ENCODE data around the gene PRKG1. TPM values are rescaled to one million over a fixed set of nuclear protein-coding genes. Genes with fewer than 3 reads are reported as not detected.

PRKG1 gene
- total and polyA plus RNA-seq, 2 of the 8 experiments (the other 6 are each of a cell fraction or from before 2014, with no cell fraction given) = 4.2 to 15.2 TPM

DNA sequence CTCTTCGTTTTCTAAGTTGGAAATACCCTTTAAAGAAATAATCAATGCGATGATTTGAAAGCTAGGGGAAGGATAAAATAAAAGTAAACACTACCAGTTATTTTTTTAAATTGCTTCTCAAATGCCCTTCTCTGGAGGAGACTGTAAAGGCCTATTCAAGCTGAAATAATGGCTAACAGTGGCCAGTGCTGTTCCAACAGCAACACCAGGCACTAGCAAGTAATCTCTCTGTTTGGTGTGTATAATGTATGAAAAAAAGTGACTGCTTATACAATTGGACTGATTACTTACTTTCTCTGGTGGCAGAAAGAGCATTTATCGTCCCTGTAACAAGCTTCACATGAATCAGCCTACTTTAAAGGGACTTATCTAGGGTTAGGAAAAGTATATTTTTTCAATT, 522.4 kb downstream of the PRKG1 start:
- ChIA-PET CTCF (ENCODE audit: partially characterized antibody) (interaction anchor here (0.7 kb wide), 1 partner anchor 8 kb away, joined by 5 read pairs; no protein-coding TSS in a partner anchor), POLR2A (ENCODE audit: partially characterized antibody) (no interaction called here)
- no peak overlapping the region for H3K4me3 ChIP-seq (ENCODE audit: extremely low read depth in 1 of 4, insufficient read depth in 2 of 4, low read depth in 3 of 4, low read length in 4 of 4)
- no peak overlapping the region for H2AK5ac ChIP-seq (ENCODE audit: low read depth, low read length)
- H2BK5ac ChIP-seq (ENCODE audit: low read depth, low read length) = no peak overlapping the region
- H3K18ac ChIP-seq (ENCODE audit: extremely low read depth, low read length) = no peak overlapping the region
- H4K20me1 ChIP-seq (replicated peaks in 1 of 2; ENCODE audit: control insufficient read depth in 1 of 2, insufficient read depth in 2 of 2, low read length in 2 of 2) = no peaks in the 10 kb centered on the region
- H3K9ac ChIP-seq (replicated peaks in 1 of 4; ENCODE audit: extremely low read depth in 1 of 4, low read depth in 3 of 4, low read length in 3 of 4) = no peak overlapping the region
- FAIRE-seq (no peak), DNase-seq (ENCODE audit: low read depth in 1 of 2, low spot score in 2 of 2) (no peak)
- no peak overlapping the region for H4K8ac ChIP-seq (ENCODE audit: extremely low read depth, insufficient read depth, low read length)
- H3K23ac ChIP-seq (ENCODE audit: insufficient read length) = no peak overlapping the region
- H3K9me3 ChIP-seq (ENCODE audit: insufficient read depth in 2 of 2, low read depth in 1 of 2, low read length in 1 of 2) = no peaks in the 10 kb centered on the region
- no peaks in the 10 kb centered on the region for H3K36me3 ChIP-seq (ENCODE audit: control insufficient read depth in 2 of 4, insufficient read depth in 4 of 4, low read length in 3 of 4)
- H2BK15ac ChIP-seq (ENCODE audit: low read length) = no peak overlapping the region
- no peaks in the 10 kb centered on the region for H3K79me2 ChIP-seq (ENCODE audit: control insufficient read depth in 1 of 2, insufficient read depth in 2 of 2, low read length in 2 of 2)
- no peaks in the 10 kb centered on the region for H3K23me2 ChIP-seq (ENCODE audit: low read depth, low read length)
- H3K79me1 ChIP-seq (ENCODE audit: low read depth, low read length) = no peaks in the 10 kb centered on the region
- no peak overlapping the region for H3K4me2 ChIP-seq (ENCODE audit: insufficient read depth in 1 of 2, low read depth in 2 of 2, low read length in 2 of 2)
- no peak overlapping the region for H4K91ac ChIP-seq (replicated peaks; ENCODE audit: insufficient read length, low read length)
- no peaks in the 10 kb centered on the region for H3K4me1 ChIP-seq (replicated peaks in 1 of 4; ENCODE audit: control insufficient read depth in 3 of 4, insufficient read depth in 4 of 4, low read length in 3 of 4)
- no peak overlapping the region for H2BK12ac ChIP-seq (ENCODE audit: low read depth, low read length)
- H3K4ac ChIP-seq (replicated peaks; ENCODE audit: insufficient read length, low read depth, low read length) = no peak overlapping the region
- H2AFZ ChIP-seq (ENCODE audit: low read length) = no peak overlapping the region
- H3K14ac ChIP-seq (ENCODE audit: insufficient read length) = no peak overlapping the region
- WGBS, 2 experiments (ENCODE audit: extremely low coverage in 1 of 2, insufficient coverage in 1 of 2, insufficient read length in 1 of 2, insufficient replicate concordance in 2 of 2, low coverage in 1 of 2, low lambda C conversion rate in 2 of 2, missing lambda C conversion rate in 1 of 2) = 88% methylated on average over 3 of the region's 3 CpGs; no CpG with 5 or more reads in 1 of the 2 experiments
- no peak overlapping the region for H2BK20ac ChIP-seq (ENCODE audit: low read length)
- H4K5ac ChIP-seq (ENCODE audit: insufficient read length, low read depth, low read length) = no peak overlapping the region
- no peaks in the 10 kb centered on the region for H3K27me3 ChIP-seq (replicated peaks in 1 of 4; ENCODE audit: control insufficient read depth in 3 of 4, extremely low read depth in 1 of 4, insufficient read depth in 3 of 4, low read length in 3 of 4)
- H2BK120ac ChIP-seq (replicated peaks; ENCODE audit: low read depth, low read length) = no peak overlapping the region
- H3K27ac ChIP-seq (ENCODE audit: low read depth, low read length) = no peak overlapping the region
- H3K56ac ChIP-seq (replicated peaks; ENCODE audit: insufficient read length, low read depth, low read length) = no peak overlapping the region
- no peak for TF ChIP-seq HDAC6 (IDR thresholded peaks at IDR 0.05; ENCODE audit: low read depth, low read length)
- no peak for TF ChIP-seq RFX5 (IDR thresholded peaks at IDR 0.05; ENCODE audit: borderline replicate concordance, low read depth, low read length)
- no peak for TF ChIP-seq TAF7 (optimal IDR thresholded peaks at IDR 0.05; ENCODE audit: borderline replicate concordance, low read depth, low read length)

Data from H1 (cell line).